HCT116 (cell line): Measurements from ENCODE around the gene ZSWIM7. TPM values are rescaled to one million over a fixed set of nuclear protein-coding genes. Genes with fewer than 3 reads are reported as not detected.

Experiments used
- ATAC-seq: fragments of 200-7000 bp; cut with Tn5 transposase; 2 replicates; pipeline ENCODE4 v1.9.1; 2020; ENCODE audit warnings: mild to moderate bottlenecking, moderate library complexity
- BruUV-seq: library from RNA; stranded (reverse); fragments of 400-500 nt; replicated peaks from 2 replicates; lab custom pipeline; 2021; lab: Mats Ljungman, UMichigan
- CTCF ChIA-PET: fragments of 300-600 bp; sonication (Branson Sonifier 250); formaldehyde crosslinking; loops from one replicate; lab custom pipeline; 2021; ENCODE audit warnings: antibody characterized with exemption; lab: Charles Lee
- POLR2A ChIA-PET: fragments of 300-600, 350-600 bp; sonication (Branson Sonifier 250); formaldehyde crosslinking; loops from one replicate; lab custom pipeline; 2021; ENCODE audit warnings: antibody characterized with exemption; lab: Charles Lee
- RAD21 ChIA-PET, 2 experiments: fragments of 300-600 bp; sonication (Branson Sonifier 250); formaldehyde crosslinking; loops; one replicate each; lab custom pipeline; 2023; ENCODE audit warnings: low total read pairs in 2 of 2; ENCODE audit not compliant: uncharacterized antibody in 2 of 2, unreplicated experiment in 2 of 2, low non-redundant PET in 1 of 2; lab: Charles Lee
- DNase-seq: peaks from one replicate; pipeline ENCODE4 v3.0.0-alpha.2; 2010; ENCODE audit warnings: low read depth, low spot score
- H2AFZ ChIP-seq: fragments of 200-600 bp; shearing (Covaris generic), sonication (generic); 2 replicates; pipeline ENCODE4 v1.6.1; 2017; ENCODE audit warnings: low read depth, mixed run types, mixed read lengths, antibody characterized with exemption, low read length; ENCODE audit not compliant: poor library complexity, severe bottlenecking
- H3K27ac ChIP-seq: 2 replicates; pipeline ENCODE4 v1.5.1; 2012; ENCODE audit warnings: low read depth, low read length
- H3K27me3 ChIP-seq: fragments of 200-600 bp; sonication (generic); 2 replicates; pipeline ENCODE4 v1.6.1; 2016; ENCODE audit warnings: mixed run types, low read length, mixed read lengths; ENCODE audit not compliant: insufficient read depth
- H3K36me3 ChIP-seq, 2 experiments: fragments of 200-500 bp in 1 of 2; fragments of 200-600 bp in 1 of 2; sonication (Bioruptor generic) in 1 of 2; sonication (generic) in 1 of 2; 2 replicates each; pipeline versions ENCODE4 v1.5.1 to v1.6.1; 2014 to 2016; ENCODE audit warnings: low read length in 2 of 2, inconsistent platforms in 1 of 2, mixed read lengths in 1 of 2, mixed run types in 1 of 2; ENCODE audit not compliant: insufficient read depth in 2 of 2, control insufficient read depth in 1 of 2
- H3K4me1 ChIP-seq, 2 experiments: fragments of 200-600 bp in 1 of 2; sonication (generic) in 1 of 2; 2 replicates each; pipeline versions ENCODE4 v1.5.1 to v1.6.1; 2012 to 2017; ENCODE audit warnings: low read length in 2 of 2, inconsistent platforms in 1 of 2, mild to moderate bottlenecking in 1 of 2, mixed read lengths in 1 of 2, mixed run types in 1 of 2, moderate library complexity in 1 of 2; ENCODE audit not compliant: insufficient read depth in 2 of 2, control insufficient read depth in 1 of 2
- H3K4me2 ChIP-seq: fragments of 200-600 bp; sonication (generic); 2 replicates; pipeline ENCODE4 v1.6.1; 2017; ENCODE audit warnings: mixed run types, low read length, mixed read lengths
- H3K4me3 ChIP-seq, 2 experiments: fragments of 200-600 bp in 1 of 2; sonication (generic) in 1 of 2; replicated peaks in 1 of 2; 2 replicates each; pipeline ENCODE4 v1.5.1; 2011 to 2016; ENCODE audit warnings: low read length in 2 of 2, control low read depth in 1 of 2, low read depth in 1 of 2, mild to moderate bottlenecking in 1 of 2, mixed read lengths in 1 of 2, mixed run types in 1 of 2
- H3K79me2 ChIP-seq: fragments of 200-600 bp; sonication (generic); 2 replicates; pipeline ENCODE4 v1.6.1; 2017; ENCODE audit warnings: mild to moderate bottlenecking, mixed run types, low read length, moderate library complexity, mixed read lengths; ENCODE audit not compliant: insufficient read depth
- H3K9ac ChIP-seq: fragments of 200-600 bp; sonication (generic); 2 replicates; pipeline ENCODE4 v1.6.1; 2016; ENCODE audit warnings: low read length, mixed read lengths
- H3K9me2 ChIP-seq: fragments of 200-600 bp; sonication (generic), shearing (Covaris generic); 2 replicates; pipeline ENCODE4 v1.6.1; 2017; ENCODE audit warnings: mixed run types, mild to moderate bottlenecking, moderate library complexity; ENCODE audit not compliant: insufficient read depth
- H3K9me3 ChIP-seq, 2 experiments: fragments of 200-500 bp in 1 of 2; fragments of 200-600 bp in 1 of 2; sonication (Bioruptor generic) in 1 of 2; sonication (generic) in 1 of 2; 2 replicates each; pipeline ENCODE4 v1.6.1; 2014 to 2017; ENCODE audit warnings: low read length in 2 of 2, mixed read lengths in 2 of 2, inconsistent platforms in 1 of 2, low read depth in 1 of 2, mild to moderate bottlenecking in 1 of 2, mixed run types in 1 of 2, moderate library complexity in 1 of 2; ENCODE audit not compliant: control insufficient read depth in 1 of 2, insufficient read depth in 1 of 2
- H4K20me1 ChIP-seq: fragments of 200-600 bp; sonication (generic), shearing (Covaris generic); 2 replicates; pipeline ENCODE4 v1.6.1; 2017; ENCODE audit warnings: mixed run types, mild to moderate bottlenecking, moderate library complexity; ENCODE audit not compliant: insufficient read depth
- CEBPB ChIP-seq: IDR thresholded peaks from 2 replicates; pipeline ENCODE4 v1.6.1; 2012; ENCODE audit warnings: low read depth
- EGR1 ChIP-seq: IDR thresholded peaks from 2 replicates; pipeline ENCODE4 v1.6.1; 2012; ENCODE audit warnings: low read depth
- EZH2phosphoT487 ChIP-seq: fragments of 200-600 bp; IDR thresholded peaks from 2 replicates; pipeline ENCODE4 v1.6.1; 2018; ENCODE audit warnings: antibody characterized with exemption, borderline replicate concordance
- JUND ChIP-seq: IDR thresholded peaks from 2 replicates; pipeline ENCODE4 v1.6.1; 2012
- MAX ChIP-seq: IDR thresholded peaks from 2 replicates; pipeline ENCODE4 v1.6.1; 2012
- POLR2A ChIP-seq: IDR thresholded peaks from 2 replicates; pipeline ENCODE4 v1.7.0; 2011; ENCODE audit warnings: borderline replicate concordance; ENCODE audit not compliant: insufficient read depth, insufficient read length; ENCODE audit errors: extremely low read depth
- POLR2AphosphoS5 ChIP-seq: IDR thresholded peaks from 2 replicates; pipeline ENCODE4 v1.6.1; 2011; ENCODE audit warnings: mild to moderate bottlenecking, low read depth, low read length, moderate library complexity
- REST ChIP-seq: IDR thresholded peaks from 2 replicates; pipeline ENCODE4 v1.6.1; 2012; ENCODE audit warnings: low read depth
- SIN3A ChIP-seq: IDR thresholded peaks from 2 replicates; pipeline ENCODE4 v1.6.1; 2012; ENCODE audit warnings: low read depth
- TCF7L2 ChIP-seq: IDR thresholded peaks from 2 replicates; pipeline ENCODE4 v1.7.0; 2011; ENCODE audit warnings: borderline replicate concordance, inconsistent platforms; ENCODE audit not compliant: insufficient read depth, insufficient read length; ENCODE audit errors: extremely low read depth
- YY1 ChIP-seq: IDR thresholded peaks from 2 replicates; pipeline ENCODE4 v1.6.1; 2011; ENCODE audit warnings: low read length, low read depth, moderate library complexity, mild to moderate bottlenecking; ENCODE audit not compliant: insufficient replicate concordance; ENCODE audit errors: extremely low read depth
- ZNF274 ChIP-seq: fragments of 200-500 bp; sonication (Bioruptor generic); IDR thresholded peaks from 2 replicates; pipeline ENCODE4 v1.6.1; 2014; ENCODE audit warnings: mild to moderate bottlenecking, low read depth, low read length, inconsistent platforms
- intact Hi-C: fragments of 100-400 bp; cut with micrococcal nuclease; formaldehyde crosslinking; loops from 2 replicates; pipeline ENCODE4 v1.10.0; 2022
- total RNA-seq: library from RNA; stranded (reverse); gene quantifications from one replicate; pipeline ENCODE4 v1.2.1, GENCODE V29; 2021; ENCODE audit not compliant: unreplicated experiment
- TF ChIP-seq, protein P1 (sequence below): IDR thresholded peaks from 2 replicates; pipeline ENCODE4 v1.6.1; 2012

Gene ZSWIM7
- total RNA-seq, 1 experiment from 2014 or later, result 33.5 TPM

DNA sequence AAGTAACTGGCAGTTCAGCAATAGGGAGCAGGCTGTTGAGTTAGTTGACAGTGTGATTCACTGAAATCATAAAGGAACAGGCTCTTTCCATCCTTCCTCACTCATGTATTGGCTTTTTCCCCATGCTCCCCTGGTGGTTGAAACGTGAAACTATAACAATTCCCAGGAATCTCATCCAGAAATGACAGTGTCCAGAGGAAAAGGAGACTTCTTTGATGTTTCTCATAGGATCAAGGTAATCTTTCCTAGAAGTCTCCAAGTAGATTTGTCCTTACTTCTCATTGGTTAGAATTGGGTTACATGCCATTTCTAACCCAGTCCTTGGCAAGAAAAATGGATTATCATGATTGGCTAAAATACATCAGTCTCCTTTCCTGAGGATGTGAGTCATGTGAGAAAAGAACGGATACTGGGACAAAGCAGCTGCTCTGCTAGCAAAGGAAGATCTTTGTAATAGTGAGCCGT, 14.5 kb upstream of the ZSWIM7 start (continued):
- no peak for TF ChIP-seq ZNF274
- TF ChIP-seq, protein P1, sequence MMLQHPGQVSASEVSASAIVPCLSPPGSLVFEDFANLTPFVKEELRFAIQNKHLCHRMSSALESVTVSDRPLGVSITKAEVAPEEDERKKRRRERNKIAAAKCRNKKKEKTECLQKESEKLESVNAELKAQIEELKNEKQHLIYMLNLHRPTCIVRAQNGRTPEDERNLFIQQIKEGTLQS, result no peak
- TF ChIP-seq CEBPB, result no peak
- no peak for TF ChIP-seq TCF7L2
- no peak for TF ChIP-seq SIN3A
- TF ChIP-seq JUND, result no peak
- TF ChIP-seq POLR2A, result no peak
- no peak for TF ChIP-seq POLR2AphosphoS5
- TF ChIP-seq MAX, result no peak
- TF ChIP-seq EZH2phosphoT487, result no peak
- TF ChIP-seq EGR1, result no peak
- TF ChIP-seq YY1, result no peak
- TF ChIP-seq REST, result no peak

DNA sequence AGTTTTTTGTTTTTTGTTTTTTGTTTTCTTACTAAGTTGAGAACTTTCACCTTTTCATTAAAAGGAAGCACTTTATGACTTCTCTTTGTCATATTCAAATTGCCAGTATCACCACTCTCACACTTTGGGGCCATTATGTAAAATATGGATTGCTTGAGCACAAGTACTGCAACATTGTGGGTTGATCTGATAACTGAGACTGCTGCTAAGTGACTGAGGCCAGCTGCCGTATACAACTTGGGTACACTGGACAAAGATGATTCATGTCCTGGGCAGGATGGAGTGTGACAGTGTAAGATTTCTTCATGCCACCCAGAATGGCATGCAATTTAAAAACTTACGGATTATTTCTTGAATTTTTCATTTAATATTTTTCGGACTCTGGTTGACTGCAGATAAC, 7.9 kb upstream of the ZSWIM7 start:
- intact Hi-C loops, result no loop called here
- Histone ChIP-seq H3K4me1 (no peaks in the 10 kb centered on the region), H4K20me1 (no peaks in the 10 kb centered on the region), H3K36me3 (peaks cover 78 to 80% of the 10 kb centered on the region in 2 experiments), H3K27me3 (no peaks in the 10 kb centered on the region), H3K9ac (no peak overlapping the region), H3K9me2 (no peaks in the 10 kb centered on the region), H3K9me3 (no peaks in the 10 kb centered on the region), H3K4me2 (no peak overlapping the region), H3K79me2 (peaks cover 95% of the 10 kb centered on the region), H3K27ac (no peak overlapping the region), H2AFZ (no peak overlapping the region), H3K4me3 (no peak overlapping the region)
- CTCF ChIA-PET, result no interaction called here
- no TSS peak for BruUV-seq
- ATAC-seq (no peak), DNase-seq (no peak)
- RAD21 ChIA-PET, result no interaction called here
- TF ChIP-seq POLR2A (no peak), SIN3A (no peak), JUND (no peak), POLR2AphosphoS5 (no peak)
- POLR2A ChIA-PET, result no interaction called here
